Endothelial cell (in vitro differentiated cells): ENCODE measurements around the gene MAK. TPM values are rescaled to one million over a fixed set of nuclear protein-coding genes. Genes with fewer than 3 reads are reported as not detected.

Experiments used
- DNase-seq: peaks from one replicate; pipeline ENCODE4 v3.0.0; 2021; ENCODE audit warnings: low spot score
- H3K27ac Mint-ChIP-seq: one replicate; pipeline ENCODE4 v1.8.0; 2021; ENCODE audit warnings: mixed read lengths, inconsistent platforms; ENCODE audit not compliant: unreplicated experiment
- H3K27me3 Mint-ChIP-seq: one replicate; pipeline ENCODE4 v1.8.0; 2021; ENCODE audit warnings: mild to moderate bottlenecking, moderate library complexity, mixed read lengths, inconsistent platforms; ENCODE audit not compliant: unreplicated experiment
- H3K36me3 Mint-ChIP-seq: one replicate; pipeline ENCODE4 v1.8.0; 2021; ENCODE audit warnings: mild to moderate bottlenecking, low read depth, mixed read lengths, inconsistent platforms; ENCODE audit not compliant: unreplicated experiment
- H3K4me1 Mint-ChIP-seq: one replicate; pipeline ENCODE4 v1.8.0; 2021; ENCODE audit warnings: mild to moderate bottlenecking, mixed read lengths, inconsistent platforms; ENCODE audit not compliant: unreplicated experiment
- H3K4me3 Mint-ChIP-seq: one replicate; pipeline ENCODE4 v1.8.0; 2021; ENCODE audit warnings: mild to moderate bottlenecking, mixed read lengths, inconsistent platforms; ENCODE audit not compliant: unreplicated experiment
- H3K9me3 Mint-ChIP-seq: one replicate; pipeline ENCODE4 v1.8.0; 2021; ENCODE audit warnings: mixed read lengths, inconsistent platforms; ENCODE audit not compliant: unreplicated experiment
- total RNA-seq: library from RNA; stranded (reverse); fragmentation: NEBNext Ultra II Directional; extraction: Animal tissue kit (Norgen Biotek cat#: 25700); gene quantifications from one replicate; pipeline ENCODE4 v1.2.1, GENCODE V29; 2021; ENCODE audit not compliant: unreplicated experiment
- TF ChIP-seq, protein P1 (sequence below): fragments of 200-600 bp; sonication (generic); IDR thresholded peaks from one replicate; pipeline ENCODE4 v1.5.0; 2021; ENCODE audit warnings: antibody characterized with exemption; ENCODE audit not compliant: unreplicated experiment

Gene MAK
- total RNA-seq, 1 donor from 2014 or later = not detected

DNA sequence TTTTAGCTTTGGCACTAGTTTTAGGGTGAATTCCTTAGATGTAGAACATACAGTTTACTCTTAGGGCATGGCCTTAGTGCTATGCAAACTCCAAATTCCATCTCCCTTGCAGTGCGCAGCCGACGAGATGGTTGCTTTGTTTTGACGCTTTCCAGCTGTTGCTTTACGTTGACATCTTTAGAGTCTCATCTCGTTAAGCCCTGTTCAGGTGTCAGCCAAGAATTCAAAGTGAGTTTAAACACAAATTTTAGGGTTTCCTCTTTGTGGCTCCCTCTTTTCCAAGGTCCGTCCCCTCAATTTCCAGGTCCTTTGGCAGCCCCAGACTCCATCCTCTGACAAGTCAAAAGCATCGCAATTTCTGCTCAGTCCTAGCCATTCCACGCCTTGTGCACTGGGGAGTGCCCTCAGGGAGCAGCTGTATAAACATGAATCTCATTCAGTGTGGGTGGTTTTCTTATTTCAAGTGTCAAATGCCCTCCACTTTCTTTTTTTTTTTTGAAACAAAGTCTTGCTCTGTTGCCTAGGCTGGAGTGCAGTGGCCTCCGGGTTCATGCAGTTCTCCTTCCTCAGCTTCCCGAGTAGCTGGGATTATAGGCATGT is 14.1 kb upstream of the MAK start:
- no peak overlapping the region for H3K27ac Mint-ChIP-seq
- H3K27me3 Mint-ChIP-seq = no peaks in the 10 kb centered on the region
- no peak overlapping the region for H3K4me3 Mint-ChIP-seq
- TF ChIP-seq, protein P1, sequence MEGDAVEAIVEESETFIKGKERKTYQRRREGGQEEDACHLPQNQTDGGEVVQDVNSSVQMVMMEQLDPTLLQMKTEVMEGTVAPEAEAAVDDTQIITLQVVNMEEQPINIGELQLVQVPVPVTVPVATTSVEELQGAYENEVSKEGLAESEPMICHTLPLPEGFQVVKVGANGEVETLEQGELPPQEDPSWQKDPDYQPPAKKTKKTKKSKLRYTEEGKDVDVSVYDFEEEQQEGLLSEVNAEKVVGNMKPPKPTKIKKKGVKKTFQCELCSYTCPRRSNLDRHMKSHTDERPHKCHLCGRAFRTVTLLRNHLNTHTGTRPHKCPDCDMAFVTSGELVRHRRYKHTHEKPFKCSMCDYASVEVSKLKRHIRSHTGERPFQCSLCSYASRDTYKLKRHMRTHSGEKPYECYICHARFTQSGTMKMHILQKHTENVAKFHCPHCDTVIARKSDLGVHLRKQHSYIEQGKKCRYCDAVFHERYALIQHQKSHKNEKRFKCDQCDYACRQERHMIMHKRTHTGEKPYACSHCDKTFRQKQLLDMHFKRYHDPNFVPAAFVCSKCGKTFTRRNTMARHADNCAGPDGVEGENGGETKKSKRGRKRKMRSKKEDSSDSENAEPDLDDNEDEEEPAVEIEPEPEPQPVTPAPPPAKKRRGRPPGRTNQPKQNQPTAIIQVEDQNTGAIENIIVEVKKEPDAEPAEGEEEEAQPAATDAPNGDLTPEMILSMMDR = no peak
- no peaks in the 10 kb centered on the region for H3K36me3 Mint-ChIP-seq
- DNase-seq = no peak
- no peaks in the 10 kb centered on the region for H3K4me1 Mint-ChIP-seq
- no peaks in the 10 kb centered on the region for H3K9me3 Mint-ChIP-seq

DNA sequence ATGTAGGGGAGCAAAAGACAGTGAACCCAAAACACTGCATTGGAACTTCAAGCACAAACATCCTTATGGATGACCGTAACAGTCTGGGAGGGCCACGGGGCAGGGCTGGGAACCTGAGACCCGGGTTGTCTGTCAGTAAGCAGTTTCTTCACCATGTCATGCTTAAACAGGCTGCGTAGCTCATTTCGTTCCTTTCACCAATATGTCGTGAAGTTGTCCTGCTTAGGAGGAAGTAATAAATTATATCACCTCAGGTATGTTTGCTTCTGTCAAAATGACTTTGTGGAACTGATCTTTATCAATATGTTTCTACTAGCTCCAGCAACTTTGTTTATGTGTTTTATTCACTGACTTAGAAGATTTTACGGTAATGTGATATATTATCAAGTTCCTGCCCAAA is 12.4 kb upstream of the MAK start:
- H3K4me1 Mint-ChIP-seq = no peaks in the 10 kb centered on the region
- no peak overlapping the region for H3K4me3 Mint-ChIP-seq
- peaks cover 1% of the 10 kb centered on the region for H3K27me3 Mint-ChIP-seq
- H3K27ac Mint-ChIP-seq = no peak overlapping the region
- TF ChIP-seq, protein P1 = no peak
- DNase-seq = no peak
- no peaks in the 10 kb centered on the region for H3K36me3 Mint-ChIP-seq
- H3K9me3 Mint-ChIP-seq = no peaks in the 10 kb centered on the region

DNA sequence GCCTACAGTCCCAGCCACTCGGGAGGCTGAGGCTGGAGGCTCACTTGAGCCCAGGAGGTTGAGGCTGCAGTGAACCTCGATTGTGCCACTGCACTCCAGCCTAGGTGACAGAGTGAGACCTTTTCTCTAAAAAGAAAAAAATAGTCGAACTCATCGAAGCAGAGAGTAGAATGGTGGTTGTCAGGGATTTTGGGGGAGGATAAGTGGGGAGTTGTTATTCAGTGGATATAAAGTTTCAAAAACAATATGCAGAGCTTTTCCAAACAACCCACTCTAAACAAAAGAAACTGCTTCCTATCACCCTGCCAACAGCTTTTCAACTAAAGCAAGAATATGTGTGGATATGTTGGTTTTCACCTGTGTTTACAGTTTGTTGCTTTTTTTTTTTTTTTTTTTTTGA is 11.6 kb upstream of the MAK start:
- no peaks in the 10 kb centered on the region for H3K36me3 Mint-ChIP-seq
- H3K27ac Mint-ChIP-seq = no peak overlapping the region
- TF ChIP-seq, protein P1 = no peak
- DNase-seq = no peak
- H3K27me3 Mint-ChIP-seq = peaks cover 1% of the 10 kb centered on the region
- no peak overlapping the region for H3K4me3 Mint-ChIP-seq
- H3K9me3 Mint-ChIP-seq = no peaks in the 10 kb centered on the region
- H3K4me1 Mint-ChIP-seq = no peaks in the 10 kb centered on the region

DNA sequence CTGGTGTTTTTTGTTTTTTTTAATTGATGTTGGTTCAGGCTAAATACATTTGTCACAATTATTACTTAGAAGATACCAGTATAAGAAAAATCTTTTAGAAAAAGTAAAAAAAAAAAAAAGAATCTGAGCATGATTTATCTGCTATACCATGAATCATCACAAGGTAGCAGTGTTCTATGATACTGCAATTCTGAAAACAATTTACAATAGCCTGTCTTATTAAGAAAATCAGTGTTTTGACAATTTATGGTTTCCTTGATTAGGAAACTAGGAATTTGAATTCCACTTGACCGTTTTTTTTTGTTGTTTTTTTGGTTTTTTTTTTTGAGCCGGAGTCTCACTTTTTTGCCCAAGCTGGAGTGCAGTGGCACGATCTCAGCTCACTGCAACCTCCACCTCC is 9.3 kb upstream of the MAK start:
- Mint-ChIP-seq H3K9me3 (no peaks in the 10 kb centered on the region), H3K36me3 (no peaks in the 10 kb centered on the region), H3K27me3 (peaks cover 1% of the 10 kb centered on the region), H3K27ac (no peak overlapping the region), H3K4me3 (no peak overlapping the region), H3K4me1 (no peaks in the 10 kb centered on the region)
- DNase-seq = no peak
- TF ChIP-seq, protein P1 = peak; percentile 50

DNA sequence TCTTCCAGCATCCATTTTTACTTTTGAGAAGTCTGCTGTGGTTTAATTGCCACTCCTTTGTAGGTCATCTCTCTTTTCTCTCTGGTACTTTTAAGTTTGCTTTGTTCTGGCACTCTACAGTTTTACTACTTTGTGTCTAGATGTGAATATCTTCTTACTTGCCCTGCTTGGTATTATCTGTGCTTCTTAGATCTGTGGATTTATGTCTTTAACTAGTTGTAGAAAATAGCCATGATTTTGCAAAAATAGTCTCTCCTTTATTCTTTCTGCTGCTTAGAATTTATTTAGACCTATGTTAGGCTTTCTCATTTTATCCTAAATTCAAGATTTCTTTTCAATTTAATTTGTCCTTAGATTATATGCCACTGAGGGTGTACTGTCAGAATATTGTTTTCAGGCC is 5.2 kb upstream of the MAK start:
- no peak overlapping the region for H3K27ac Mint-ChIP-seq
- no peaks in the 10 kb centered on the region for H3K36me3 Mint-ChIP-seq
- no peaks in the 10 kb centered on the region for H3K4me1 Mint-ChIP-seq
- no peak overlapping the region for H3K4me3 Mint-ChIP-seq
- TF ChIP-seq, protein P1 = no peak
- no peak for DNase-seq
- H3K27me3 Mint-ChIP-seq = peaks cover 3% of the 10 kb centered on the region
- H3K9me3 Mint-ChIP-seq = no peaks in the 10 kb centered on the region
